B cell (primary cell): ENCODE measurements around the gene TPRG1L. TPM values are rescaled to one million over a fixed set of nuclear protein-coding genes. Genes with fewer than 3 reads are reported as not detected.

Experiments used
- ATAC-seq: fragments of 200-7000 bp; cut with Tn5 transposase; one replicate; pipeline ENCODE4 v1.10.0; 2021; ENCODE audit warnings: low read depth, mild to moderate bottlenecking, moderate number of reproducible peaks, moderate library complexity
- CTCF ChIA-PET: fragments of 350-600 bp; sonication (Branson Sonifier 250); formaldehyde crosslinking; loops from one replicate; lab custom pipeline; 2021; ENCODE audit warnings: antibody characterized with exemption, inconsistent platforms; lab: Charles Lee
- POLR2A ChIA-PET: fragments of 350-600 bp; sonication (Branson Sonifier 250); formaldehyde crosslinking; loops from one replicate; lab custom pipeline; 2021; ENCODE audit warnings: antibody characterized with exemption; lab: Charles Lee
- DNase-seq: peaks from one replicate; pipeline ENCODE4 v3.0.0; 2013
- H2AFZ ChIP-seq: 2 replicates; pipeline ENCODE4 v1.6.1; 2012; ENCODE audit warnings: mild to moderate bottlenecking, low read depth, low read length; ENCODE audit not compliant: insufficient read depth, poor library complexity, severe bottlenecking
- H3K27ac ChIP-seq, 2 donors: 1 replicate in 1 of 2; 2 replicates in 1 of 2; pipeline ENCODE4 v1.5.1; 2012 to 2013; ENCODE audit warnings: low read length in 2 of 2, mild to moderate bottlenecking in 2 of 2, moderate library complexity in 1 of 2
- H3K27me3 ChIP-seq, 4 experiments: fragments of 200-600 bp in 1 of 4; sonication (generic) in 1 of 4; replicated peaks in 1 of 4; 1 replicate in 2 of 4; 2 replicates in 2 of 4; pipeline versions ENCODE4 v1.6.1 to v1.7.0; 2013 to 2016; ENCODE audit warnings: low read length in 3 of 4, mild to moderate bottlenecking in 2 of 4, mixed read lengths in 1 of 4, moderate library complexity in 1 of 4; ENCODE audit not compliant: insufficient read depth in 4 of 4, control insufficient read depth in 3 of 4; ENCODE audit errors: control extremely low read depth in 1 of 4
- H3K36me3 ChIP-seq, 2 experiments: replicated peaks in 1 of 2; 1 replicate in 1 of 2; 2 replicates in 1 of 2; pipeline versions ENCODE4 v1.6.1 to v1.7.1; 2013; ENCODE audit warnings: low read length in 1 of 2; ENCODE audit not compliant: insufficient read depth in 2 of 2, control insufficient read depth in 1 of 2; ENCODE audit errors: control extremely low read depth in 1 of 2, extremely low read depth in 1 of 2
- H3K4me1 ChIP-seq, 2 donors: fragments of 200-600 bp in 1 of 2; sonication (generic) in 1 of 2; 1 replicate in 1 of 2; 2 replicates in 1 of 2; pipeline versions ENCODE4 v1.5.1 to v1.6.1; 2013 to 2017; ENCODE audit warnings: low read length in 2 of 2; ENCODE audit not compliant: control insufficient read depth in 2 of 2, insufficient read depth in 2 of 2
- H3K4me2 ChIP-seq: replicated peaks from 2 replicates; pipeline ENCODE3; 2012; ENCODE audit warnings: mild to moderate bottlenecking, low read depth, low read length; ENCODE audit not compliant: poor library complexity, severe bottlenecking
- H3K4me3 ChIP-seq, 5 experiments: fragments of 200-600 bp in 1 of 5; sonication (generic) in 1 of 5; 1 replicate in 3 of 5; 2 replicates in 2 of 5; pipeline versions ENCODE4 v1.5.1 to v1.7.0; 2011 to 2016; ENCODE audit warnings: low read length in 4 of 5, mild to moderate bottlenecking in 4 of 5, low read depth in 2 of 5, control low read depth in 1 of 5, moderate library complexity in 1 of 5; ENCODE audit not compliant: insufficient read depth in 1 of 5; ENCODE audit errors: control extremely low read depth in 1 of 5, extremely low read depth in 1 of 5
- H3K79me2 ChIP-seq: fragments of 200-600 bp; sonication (generic); one replicate; pipeline ENCODE4 v1.6.0; 2016; ENCODE audit warnings: low read length; ENCODE audit not compliant: control insufficient read depth, insufficient read depth
- H3K9ac ChIP-seq: fragments of 200-600 bp; sonication (generic); 2 replicates; pipeline ENCODE4 v1.6.1; 2017; ENCODE audit warnings: mild to moderate bottlenecking, low read length, moderate library complexity
- H3K9me3 ChIP-seq, 3 donors: one replicate each; pipeline versions ENCODE4 v1.6.1 to v1.7.1; 2013; ENCODE audit warnings: low read length in 2 of 3; ENCODE audit not compliant: control insufficient read depth in 2 of 3, insufficient read depth in 1 of 3; ENCODE audit errors: control extremely low read depth in 1 of 3
- H4K20me1 ChIP-seq: 2 replicates; pipeline ENCODE4 v1.6.0; 2012; ENCODE audit warnings: mild to moderate bottlenecking, low read length; ENCODE audit not compliant: insufficient read depth, control insufficient read depth, poor library complexity, severe bottlenecking
- H3K27ac Mint-ChIP-seq: one replicate; pipeline ENCODE4 v1.8.0; 2021; ENCODE audit warnings: mixed read lengths
- H3K27me3 Mint-ChIP-seq: one replicate; pipeline ENCODE4 v1.8.0; 2021; ENCODE audit warnings: mixed read lengths
- H3K4me1 Mint-ChIP-seq: one replicate; pipeline ENCODE4 v1.8.0; 2021; ENCODE audit warnings: mixed read lengths
- H3K4me3 Mint-ChIP-seq: one replicate; pipeline ENCODE4 v1.8.0; 2021; ENCODE audit warnings: mixed read lengths
- H3K9me3 Mint-ChIP-seq: one replicate; pipeline ENCODE4 v1.8.0; 2022; ENCODE audit warnings: mixed read lengths; ENCODE audit not compliant: insufficient read depth
- EZH2 ChIP-seq: IDR thresholded peaks from 2 replicates; pipeline ENCODE4 v1.6.1; 2012; ENCODE audit warnings: borderline replicate concordance, low read depth, mild to moderate bottlenecking, moderate library complexity, low read length; ENCODE audit not compliant: insufficient read depth, poor library complexity, severe bottlenecking
- WGBS: methylation state at CpG from one replicate; pipeline ENCODE4 v1.1.5; 2013; ENCODE audit warnings: missing lambda C conversion rate; ENCODE audit not compliant: insufficient coverage; 5-methylcytosine and 5-hydroxymethylcytosine counted together
- intact Hi-C: fragments of 100-400 bp; cut with micrococcal nuclease; formaldehyde crosslinking; loops from one replicate; pipeline ENCODE4 v1.10.0; 2022
- polyA plus RNA-seq: library from polyadenylated mRNA; depleted of rRNA; stranded (reverse); fragments of >200 nt; gene quantifications from 2 replicates; pipeline ENCODE4 v1.2.3, GENCODE V29; 2012
- total RNA-seq, 2 donors: library from RNA; stranded (reverse); fragments of 120-200 nt in 1 of 2; gene quantifications; 1 replicate in 1 of 2; 2 replicates in 1 of 2; pipeline versions ENCODE4 v1.2.3 to v1.2.4, GENCODE V29; 2013 to 2022
- TF ChIP-seq, protein P1 (sequence below): fragments of 200-600 bp; IDR thresholded peaks from one replicate; pipeline ENCODE4 v1.8.0; 2022; ENCODE audit warnings: antibody characterized with exemption, mild to moderate bottlenecking

Gene TPRG1L
- total and polyA plus RNA-seq, 2 donors (not counting 1 experiment from before 2014, with no cell fraction given): 19.5 to 48.6 TPM

DNA sequence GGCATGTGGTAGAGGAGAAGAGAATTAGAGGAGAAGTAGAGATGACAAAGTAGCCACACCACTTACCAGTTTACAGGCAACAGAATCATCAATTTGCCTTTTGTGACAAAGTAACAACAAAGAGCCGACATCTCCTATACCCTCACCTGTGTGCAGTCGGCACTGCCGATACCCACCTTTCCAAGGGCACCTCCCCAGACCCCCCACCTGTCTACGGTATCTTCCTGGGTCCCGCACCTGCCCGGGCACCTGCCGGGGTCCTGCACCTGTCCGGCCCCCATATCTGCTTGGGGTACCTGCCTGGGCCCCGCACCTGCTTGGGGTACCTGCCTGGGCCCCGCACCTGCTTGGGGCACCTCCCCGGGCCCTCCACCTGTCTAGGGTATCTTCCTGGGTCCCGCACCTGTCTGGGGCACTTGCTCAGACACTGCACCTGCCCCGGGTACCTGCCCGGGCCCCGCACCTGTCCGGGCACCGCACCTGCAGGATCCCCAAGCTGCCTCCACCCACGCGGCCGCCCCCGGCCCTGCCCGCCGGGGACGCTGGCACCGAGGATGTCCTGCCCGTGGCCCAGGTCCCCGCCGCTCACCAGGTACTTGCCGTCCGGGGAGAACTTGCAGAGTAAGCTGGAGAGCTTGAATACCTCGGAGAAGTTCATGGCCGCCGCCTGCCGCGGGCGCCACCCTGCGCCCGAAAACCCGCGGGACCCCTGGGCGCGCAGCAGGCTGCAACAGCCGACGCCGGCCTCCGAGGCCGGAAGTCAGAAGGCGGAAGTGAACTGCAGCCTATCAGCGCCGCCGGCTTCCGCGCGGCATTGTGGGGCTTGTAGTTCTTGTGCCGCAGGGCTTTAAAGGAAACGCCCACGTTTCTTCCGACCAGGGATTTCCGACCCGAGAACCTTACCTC is 24.8 kb downstream of the TPRG1L start, which contains the start of gene WRAP73:
WRAP73 (minus strand) TSS at position 762 of the 906 bp plus-strand sequence; CDS start at position 658, 104 bp downstream.
- Mint-ChIP-seq H3K9me3 (no peaks in the 10 kb centered on the region), H3K4me3 (peak within 1 kb of the TSS; percentile 91), H3K4me1 (peaks cover 30% of the 10 kb centered on the region), H3K27me3 (peaks cover 21% of the 10 kb centered on the region), H3K27ac (peak within 1 kb of the TSS; percentile 73)
- 4% methylated on average over 60 of the region's 60 CpGs for WGBS
- H3K36me3 ChIP-seq: peaks cover 3 to 21% of the 10 kb centered on the region in 2 experiments
- H3K27ac ChIP-seq: peak within 1 kb of the TSS in 1 of 2 donors; percentile 69
- peaks cover 0 to 25% (median 0%) of the 10 kb centered on the region in 3 donors for H3K9me3 ChIP-seq
- no peak for TF ChIP-seq EZH2
- TF ChIP-seq, protein P1, sequence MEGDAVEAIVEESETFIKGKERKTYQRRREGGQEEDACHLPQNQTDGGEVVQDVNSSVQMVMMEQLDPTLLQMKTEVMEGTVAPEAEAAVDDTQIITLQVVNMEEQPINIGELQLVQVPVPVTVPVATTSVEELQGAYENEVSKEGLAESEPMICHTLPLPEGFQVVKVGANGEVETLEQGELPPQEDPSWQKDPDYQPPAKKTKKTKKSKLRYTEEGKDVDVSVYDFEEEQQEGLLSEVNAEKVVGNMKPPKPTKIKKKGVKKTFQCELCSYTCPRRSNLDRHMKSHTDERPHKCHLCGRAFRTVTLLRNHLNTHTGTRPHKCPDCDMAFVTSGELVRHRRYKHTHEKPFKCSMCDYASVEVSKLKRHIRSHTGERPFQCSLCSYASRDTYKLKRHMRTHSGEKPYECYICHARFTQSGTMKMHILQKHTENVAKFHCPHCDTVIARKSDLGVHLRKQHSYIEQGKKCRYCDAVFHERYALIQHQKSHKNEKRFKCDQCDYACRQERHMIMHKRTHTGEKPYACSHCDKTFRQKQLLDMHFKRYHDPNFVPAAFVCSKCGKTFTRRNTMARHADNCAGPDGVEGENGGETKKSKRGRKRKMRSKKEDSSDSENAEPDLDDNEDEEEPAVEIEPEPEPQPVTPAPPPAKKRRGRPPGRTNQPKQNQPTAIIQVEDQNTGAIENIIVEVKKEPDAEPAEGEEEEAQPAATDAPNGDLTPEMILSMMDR: peak; percentile 42
- H3K79me2 ChIP-seq: peaks cover 13% of the 10 kb centered on the region
- intact Hi-C loops: loop anchor here (1.0 to 10.0 kb wide), 5 partner anchors 17 to 255 kb away; partner anchors contain the start of gene C1orf174
- H3K9ac ChIP-seq: peak within 1 kb of the TSS; percentile 94
- ATAC-seq (peak; percentile 93), DNase-seq (peak; percentile 94)
- peak within 1 kb of the TSS; percentile 25 to 90 (median 79) for H3K4me3 ChIP-seq
- H3K4me1 ChIP-seq: peaks cover 37 to 43% of the 10 kb centered on the region in 2 donors
- H3K27me3 ChIP-seq: peaks cover 0 to 38% (median 23%) of the 10 kb centered on the region in 4 experiments
- POLR2A ChIA-PET: interaction anchor here (1.2 to 2.8 kb wide), 2 partner anchors 17 to 30 kb away, joined by 3 to 11 read pairs; no protein-coding TSS in a partner anchor
- H3K4me2 ChIP-seq: peak within 1 kb of the TSS; percentile 97
- CTCF ChIA-PET: interaction anchor here (0.6 to 2.2 kb wide), 9 partner anchors 14 to 1509 kb away, joined by 3 to 8 read pairs (median 3); no protein-coding TSS in a partner anchor
- no peaks in the 10 kb centered on the region for H4K20me1 ChIP-seq
- H2AFZ ChIP-seq: peak within 1 kb of the TSS; percentile 96
